HepG2 (cell line): Measurements from ENCODE around the gene API5.

ENCODE experiments used
- ATF7 ChIP-seq, 2 experiments: fragments of 450-650 bp in 1 of 2; sonication (generic) in 1 of 2; formaldehyde crosslinking in 1 of 2; IDR thresholded peaks; 2 replicates each; pipeline versions ENCODE4 v1.4.0 to v1.6.1; 2016 to 2020; ENCODE audit warnings: antibody characterized with exemption in 1 of 2, mild to moderate bottlenecking in 1 of 2, missing genetic modification reagents in 1 of 2
- ESRRA ChIP-seq: sonication (generic); formaldehyde crosslinking; IDR thresholded peaks from 2 replicates; pipeline ENCODE4 v1.5.1; 2020; ENCODE audit warnings: mild to moderate bottlenecking, low read depth, missing genetic modification reagents
- HDAC2 ChIP-seq: sonication (generic); formaldehyde crosslinking; IDR thresholded peaks from 2 replicates; pipeline ENCODE4 v1.4.0; 2020; ENCODE audit warnings: missing genetic modification reagents
- MXI1 ChIP-seq: IDR thresholded peaks from 3 replicates; pipeline ENCODE4 v1.6.1; 2012; ENCODE audit warnings: low read depth, low read length, inconsistent platforms, borderline replicate concordance
- PBX3 ChIP-seq: sonication (generic); formaldehyde crosslinking; IDR thresholded peaks from 2 replicates; pipeline ENCODE4 v1.8.1; 2023; ENCODE audit warnings: missing genetic modification reagents, inconsistent platforms, borderline replicate concordance
- POLR2AphosphoS5 ChIP-seq: IDR thresholded peaks from 2 replicates; pipeline ENCODE4 v1.6.1; 2012; ENCODE audit warnings: low read depth, low read length
- SIN3B ChIP-seq: fragments of 150-350 bp; IDR thresholded peaks from 2 replicates; pipeline ENCODE4 v1.6.1; 2014; ENCODE audit warnings: low read length
- SP1 ChIP-seq, 2 experiments: fragments of 450-650 bp in 1 of 2; sonication (generic) in 1 of 2; formaldehyde crosslinking in 1 of 2; IDR thresholded peaks; 2 replicates each; pipeline versions ENCODE4 v1.4.0 to v1.6.1; 2016 to 2020; ENCODE audit warnings: missing genetic modification reagents in 1 of 2
- ZNF263 ChIP-seq: sonication (generic); formaldehyde crosslinking; IDR thresholded peaks from 2 replicates; pipeline ENCODE4 v1.4.0; 2020; ENCODE audit warnings: missing genetic modification reagents
- ZNF430 ChIP-seq: sonication (generic); formaldehyde crosslinking; IDR thresholded peaks from 2 replicates; pipeline ENCODE4 v1.9.0; 2021; ENCODE audit warnings: mild to moderate bottlenecking, missing genetic modification reagents

GRCh38 chr11:43359422-43359818 lies 47.6 kb downstream of the API5 start:
- no peak for TF ChIP-seq SP1 (IDR thresholded peaks at IDR 0.05)
- TF ChIP-seq SP1 (CRISPR knock-in tag; IDR thresholded peaks at IDR 0.05): no peak
- TF ChIP-seq MXI1: no peak
- TF ChIP-seq POLR2AphosphoS5: no peak
- no peak for TF ChIP-seq ATF7 (IDR thresholded peaks at IDR 0.05)
- no peak for TF ChIP-seq ATF7 (CRISPR knock-in tag; IDR thresholded peaks at IDR 0.05)
- no peak for TF ChIP-seq HDAC2 (CRISPR knock-in tag)
- 0 out of 2 replicates have a peak, but pooled peaks have one; percentile 15 for TF ChIP-seq ZNF263 (CRISPR knock-in tag)
- TF ChIP-seq SIN3B: no peak
- TF ChIP-seq ZNF430: no peak
- no peak for TF ChIP-seq ESRRA (CRISPR knock-in tag)
- TF ChIP-seq PBX3 (CRISPR knock-in tag): no peak
